ENCODE results near the gene AMTN.

DNA sequence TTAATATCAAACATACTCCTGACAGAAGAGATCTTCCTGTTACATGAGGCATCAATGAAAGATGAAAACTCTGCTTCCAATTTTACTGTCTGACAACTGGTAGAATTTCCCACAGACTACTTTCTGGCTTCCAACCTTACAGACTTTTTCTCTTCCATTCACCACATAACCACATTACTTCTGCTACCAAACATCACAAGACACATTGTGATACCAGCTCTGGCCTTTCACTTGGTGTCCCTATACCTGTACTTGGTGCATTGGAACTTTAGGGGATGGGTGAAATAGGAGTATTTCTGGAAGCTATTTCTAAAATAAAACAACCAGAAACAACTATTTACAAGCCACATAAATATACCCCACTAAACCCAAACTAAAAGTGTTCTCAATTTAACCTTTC, 20.5 kb downstream of the AMTN start:
- TF ChIP-seq, protein P1, sequence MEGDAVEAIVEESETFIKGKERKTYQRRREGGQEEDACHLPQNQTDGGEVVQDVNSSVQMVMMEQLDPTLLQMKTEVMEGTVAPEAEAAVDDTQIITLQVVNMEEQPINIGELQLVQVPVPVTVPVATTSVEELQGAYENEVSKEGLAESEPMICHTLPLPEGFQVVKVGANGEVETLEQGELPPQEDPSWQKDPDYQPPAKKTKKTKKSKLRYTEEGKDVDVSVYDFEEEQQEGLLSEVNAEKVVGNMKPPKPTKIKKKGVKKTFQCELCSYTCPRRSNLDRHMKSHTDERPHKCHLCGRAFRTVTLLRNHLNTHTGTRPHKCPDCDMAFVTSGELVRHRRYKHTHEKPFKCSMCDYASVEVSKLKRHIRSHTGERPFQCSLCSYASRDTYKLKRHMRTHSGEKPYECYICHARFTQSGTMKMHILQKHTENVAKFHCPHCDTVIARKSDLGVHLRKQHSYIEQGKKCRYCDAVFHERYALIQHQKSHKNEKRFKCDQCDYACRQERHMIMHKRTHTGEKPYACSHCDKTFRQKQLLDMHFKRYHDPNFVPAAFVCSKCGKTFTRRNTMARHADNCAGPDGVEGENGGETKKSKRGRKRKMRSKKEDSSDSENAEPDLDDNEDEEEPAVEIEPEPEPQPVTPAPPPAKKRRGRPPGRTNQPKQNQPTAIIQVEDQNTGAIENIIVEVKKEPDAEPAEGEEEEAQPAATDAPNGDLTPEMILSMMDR (IDR thresholded peaks at IDR 0.05), result no peak
- TF ChIP-seq POLR2A (IDR thresholded peaks at IDR 0.05) (no peak), POLR2AphosphoS5 (IDR thresholded peaks at IDR 0.05) (no peak), EP300 (IDR thresholded peaks at IDR 0.05; ENCODE audit: low read depth) (no peak)

All from transverse colon (tissue), 4 donors.